ENCODE data around the gene SYNGR3.
"Not testable (repeated sequence)": the region's sequence is repeated elsewhere in the genome, so short reads cannot be mapped to it uniquely, and the experiment has no call there.

Gene SYNGR3

GRCh38 chr16:2024032-2024420 is 34.3 kb downstream of the SYNGR3 start:
- no peak for TF ChIP-seq POLR2A (IDR thresholded peaks at IDR 0.05; ENCODE audit: low read depth, low read length)
- DNase-seq (ENCODE audit: insufficient read length, low spot score), result no peak
- FAIRE-seq, result no peak

DNA sequence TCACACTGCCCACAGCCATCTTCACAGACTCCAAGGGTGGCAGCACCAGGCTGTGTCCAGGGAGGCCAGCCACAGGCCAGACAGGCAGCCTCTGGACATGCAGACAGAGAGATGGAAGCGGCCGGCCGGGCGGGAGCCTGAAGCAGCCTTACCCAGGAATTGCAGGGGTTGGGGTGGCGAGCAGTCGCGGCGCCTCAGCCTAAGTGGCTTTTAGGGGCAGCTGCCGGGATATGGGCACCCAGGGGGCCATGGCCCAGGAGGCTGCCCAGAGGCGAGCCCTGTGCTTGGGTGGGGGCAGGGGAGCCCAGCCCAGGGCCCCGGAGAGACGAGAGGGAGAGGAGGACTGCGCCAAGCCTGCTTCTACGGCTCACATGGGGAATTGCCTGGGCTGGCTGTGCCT is 35.5 kb downstream of the SYNGR3 start:
- TF ChIP-seq POLR2A (IDR thresholded peaks at IDR 0.05; ENCODE audit: low read depth, low read length), result no peak
- no peak for DNase-seq (ENCODE audit: insufficient read length, low spot score)
- FAIRE-seq, result no peak

GRCh38 chr16:2025878-2026460 is 36.2 kb downstream of the SYNGR3 start:
- no peak for FAIRE-seq
- DNase-seq (ENCODE audit: insufficient read length, low spot score), result no peak
- no peak for TF ChIP-seq POLR2A (IDR thresholded peaks at IDR 0.05; ENCODE audit: low read depth, low read length)

DNA sequence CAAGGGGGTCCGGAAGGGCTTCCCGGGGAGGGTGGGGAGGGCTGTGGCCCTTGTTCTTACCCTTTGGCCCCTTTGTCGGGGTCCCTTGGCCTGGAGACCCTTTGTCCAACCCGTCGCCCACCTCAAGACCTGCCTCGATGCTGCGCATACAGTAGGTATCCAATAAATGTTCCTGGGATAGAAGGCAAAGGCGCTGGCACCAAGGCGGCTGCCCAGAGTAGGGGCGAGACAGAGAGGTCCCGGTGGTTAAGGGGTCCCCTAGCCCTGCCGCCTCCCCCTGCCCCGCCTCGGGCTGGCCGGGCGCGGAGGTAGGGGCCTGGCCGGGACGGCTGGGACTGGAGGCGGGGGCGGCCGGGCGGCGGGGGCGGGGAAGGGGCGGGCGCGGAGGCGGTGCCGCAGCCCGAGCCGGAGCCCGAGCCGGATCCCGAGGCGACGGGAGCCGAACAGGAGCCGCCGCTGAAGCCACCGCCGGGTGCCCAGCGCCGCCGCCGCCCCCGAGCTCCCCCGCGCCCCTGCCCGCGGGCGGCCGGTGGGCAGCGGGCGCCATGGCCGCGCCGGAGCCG is 36.8 kb downstream of the SYNGR3 start, which contains the start of gene NHERF2:
TSS of gene NHERF2 (plus strand) at position 442 of the 563 bp plus-strand sequence. CDS start at position 546, 104 bp downstream.
- DNase-seq (ENCODE audit: insufficient read length, low spot score) (no peak), FAIRE-seq (no peak)
- TF ChIP-seq POLR2A (IDR thresholded peaks at IDR 0.05; ENCODE audit: low read depth, low read length), result peak; percentile 34; the same call in 1 of the 2 replicates

DNA sequence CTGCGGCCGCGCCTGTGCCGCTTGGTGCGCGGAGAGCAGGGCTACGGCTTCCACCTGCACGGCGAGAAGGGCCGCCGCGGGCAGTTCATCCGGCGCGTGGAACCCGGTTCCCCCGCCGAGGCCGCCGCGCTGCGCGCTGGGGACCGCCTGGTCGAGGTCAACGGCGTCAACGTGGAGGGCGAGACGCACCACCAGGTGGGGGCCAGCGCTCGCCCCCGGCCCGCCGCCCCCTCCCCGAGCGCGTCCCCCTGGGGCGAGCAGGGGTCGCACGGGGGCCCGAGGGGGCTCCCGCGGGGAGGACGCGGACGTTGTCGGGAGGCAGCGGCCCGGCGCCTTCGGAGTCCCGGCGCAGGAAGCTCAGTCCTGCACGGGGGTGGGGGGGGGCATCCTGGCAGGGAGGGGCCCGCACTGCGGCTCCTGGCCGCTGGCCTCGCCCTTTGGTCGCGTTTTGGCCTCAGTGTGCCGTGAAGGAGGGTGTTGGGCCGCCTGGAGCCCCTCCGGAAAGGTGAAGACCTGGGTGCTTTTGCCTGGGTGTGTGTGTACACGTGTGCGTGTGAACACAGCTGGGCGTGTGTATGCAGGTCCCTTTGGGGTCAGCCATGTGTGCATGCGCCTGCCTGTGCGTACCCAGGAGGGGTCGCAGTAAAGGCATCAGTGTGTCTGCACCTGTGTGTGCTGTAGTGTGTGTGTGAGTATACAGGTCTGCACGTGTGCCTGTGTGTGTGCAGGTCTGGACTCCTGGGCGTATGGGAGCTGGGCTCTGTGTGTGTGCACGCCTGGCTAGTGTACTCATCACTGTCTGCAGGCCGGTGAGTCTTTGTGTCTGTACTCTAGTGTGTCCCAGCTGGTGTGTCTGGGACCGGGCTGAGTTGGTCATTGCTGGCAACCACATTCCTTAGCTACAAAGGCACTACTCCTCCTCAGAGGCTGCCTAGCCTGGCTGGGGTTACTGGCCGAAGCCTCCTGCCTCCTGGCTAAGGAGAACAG is 37.5 kb downstream of the SYNGR3 start:
- DNase-seq (ENCODE audit: insufficient read length, low spot score) (peak; percentile 72), FAIRE-seq (peak; percentile 11)
- peak; percentile 7; the same call in 1 of the 2 replicates for TF ChIP-seq POLR2A (IDR thresholded peaks at IDR 0.05; ENCODE audit: low read depth, low read length)

DNA sequence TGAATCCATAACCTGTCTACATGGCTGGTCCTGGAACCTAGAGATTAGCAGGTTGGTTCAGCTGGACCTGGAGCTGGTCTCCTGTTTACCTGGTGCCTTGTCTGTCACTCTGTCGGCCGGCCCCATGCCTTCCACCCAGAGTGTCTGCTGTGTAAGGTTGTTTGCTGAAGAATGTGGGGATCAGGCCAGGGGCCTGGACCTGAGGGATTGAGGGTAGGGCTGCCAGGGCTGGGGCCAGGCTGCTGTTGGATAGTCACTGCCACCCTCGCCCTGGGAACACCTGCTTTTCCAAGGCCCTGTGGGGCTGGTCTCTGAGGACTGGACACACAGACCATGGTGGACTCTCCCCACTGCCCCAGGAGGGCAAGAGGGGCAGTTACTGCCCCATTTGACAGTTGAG is 38.4 kb downstream of the SYNGR3 start:
- no peak for TF ChIP-seq POLR2A (IDR thresholded peaks at IDR 0.05; ENCODE audit: low read depth, low read length)
- no peak for DNase-seq (ENCODE audit: insufficient read length, low spot score)
- no peak for FAIRE-seq

- TF ChIP-seq POLR2A (IDR thresholded peaks at IDR 0.05; ENCODE audit: low read depth, low read length), result no peak
- no peak for FAIRE-seq
- DNase-seq (ENCODE audit: insufficient read length, low spot score), result no peak
Measured at GRCh38 chr16:2028620-2029220, 39.0 kb downstream of the SYNGR3 start.

DNA sequence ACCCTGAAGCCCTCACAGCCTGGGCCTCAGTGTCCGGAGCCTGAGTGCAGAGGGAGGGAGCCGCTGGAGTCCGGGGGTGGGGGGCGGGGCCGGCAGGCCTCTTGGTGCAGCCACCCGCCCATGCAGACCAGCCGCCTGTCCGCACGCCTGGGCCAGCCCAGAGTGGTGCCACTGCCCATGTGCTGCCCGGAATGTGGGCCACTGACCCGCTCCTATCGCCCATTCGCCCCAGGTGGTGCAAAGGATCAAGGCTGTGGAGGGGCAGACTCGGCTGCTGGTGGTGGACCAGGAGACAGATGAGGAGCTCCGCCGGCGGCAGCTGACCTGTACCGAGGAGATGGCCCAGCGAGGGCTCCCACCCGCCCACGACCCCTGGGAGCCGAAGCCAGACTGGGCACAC is 39.6 kb downstream of the SYNGR3 start:
- DNase-seq (ENCODE audit: insufficient read length, low spot score) (no peak), FAIRE-seq (no peak)
- no peak for TF ChIP-seq POLR2A (IDR thresholded peaks at IDR 0.05; ENCODE audit: low read depth, low read length)

- no peak for FAIRE-seq
- TF ChIP-seq POLR2A (IDR thresholded peaks at IDR 0.05; ENCODE audit: low read depth, low read length), result no peak
Measured at GRCh38 chr16:2030036-2030435, 40.3 kb downstream of the SYNGR3 start.

GRCh38 chr16:2031081-2031577 is 41.4 kb downstream of the SYNGR3 start:
- no peak for TF ChIP-seq POLR2A (IDR thresholded peaks at IDR 0.05; ENCODE audit: low read depth, low read length)
- DNase-seq (ENCODE audit: insufficient read length, low spot score) (no peak), FAIRE-seq (no peak)

More at GRCh38 chr16:2030036-2030435, 40.3 kb downstream of the SYNGR3 start:
- no peak for DNase-seq (ENCODE audit: insufficient read length, low spot score)

GRCh38 chr16:2032285-2033056 is 42.7 kb downstream of the SYNGR3 start:
- DNase-seq (ENCODE audit: insufficient read length, low spot score) (no peak), FAIRE-seq (no peak)
- no peak for TF ChIP-seq POLR2A (IDR thresholded peaks at IDR 0.05; ENCODE audit: low read depth, low read length)

GRCh38 chr16:2033057-2033908 is 43.5 kb downstream of the SYNGR3 start:
- no peak for FAIRE-seq
- DNase-seq (ENCODE audit: insufficient read length, low spot score), result peak; percentile 77

GRCh38 chr16:2033909-2034695 is 44.3 kb downstream of the SYNGR3 start:
- not testable (repeated sequence) for DNase-seq (ENCODE audit: insufficient read length, low spot score); FAIRE-seq

More at GRCh38 chr16:2033057-2033908, 43.5 kb downstream of the SYNGR3 start:
- peak; percentile 84 for TF ChIP-seq POLR2A (IDR thresholded peaks at IDR 0.05; ENCODE audit: low read depth, low read length)

Data from H54 (cell line).